EH (cell line): ENCODE data around the gene INTS11.

Experiments
- DNase-seq: peaks from one replicate; pipeline ENCODE4 v3.0.0-alpha.2; 2015; ENCODE audit warnings: low read depth

Gene INTS11

GRCh38 chr1:1312450-1313314, 11.8 kb downstream of the INTS11 start:
- DNase-seq: no peak

DNA sequence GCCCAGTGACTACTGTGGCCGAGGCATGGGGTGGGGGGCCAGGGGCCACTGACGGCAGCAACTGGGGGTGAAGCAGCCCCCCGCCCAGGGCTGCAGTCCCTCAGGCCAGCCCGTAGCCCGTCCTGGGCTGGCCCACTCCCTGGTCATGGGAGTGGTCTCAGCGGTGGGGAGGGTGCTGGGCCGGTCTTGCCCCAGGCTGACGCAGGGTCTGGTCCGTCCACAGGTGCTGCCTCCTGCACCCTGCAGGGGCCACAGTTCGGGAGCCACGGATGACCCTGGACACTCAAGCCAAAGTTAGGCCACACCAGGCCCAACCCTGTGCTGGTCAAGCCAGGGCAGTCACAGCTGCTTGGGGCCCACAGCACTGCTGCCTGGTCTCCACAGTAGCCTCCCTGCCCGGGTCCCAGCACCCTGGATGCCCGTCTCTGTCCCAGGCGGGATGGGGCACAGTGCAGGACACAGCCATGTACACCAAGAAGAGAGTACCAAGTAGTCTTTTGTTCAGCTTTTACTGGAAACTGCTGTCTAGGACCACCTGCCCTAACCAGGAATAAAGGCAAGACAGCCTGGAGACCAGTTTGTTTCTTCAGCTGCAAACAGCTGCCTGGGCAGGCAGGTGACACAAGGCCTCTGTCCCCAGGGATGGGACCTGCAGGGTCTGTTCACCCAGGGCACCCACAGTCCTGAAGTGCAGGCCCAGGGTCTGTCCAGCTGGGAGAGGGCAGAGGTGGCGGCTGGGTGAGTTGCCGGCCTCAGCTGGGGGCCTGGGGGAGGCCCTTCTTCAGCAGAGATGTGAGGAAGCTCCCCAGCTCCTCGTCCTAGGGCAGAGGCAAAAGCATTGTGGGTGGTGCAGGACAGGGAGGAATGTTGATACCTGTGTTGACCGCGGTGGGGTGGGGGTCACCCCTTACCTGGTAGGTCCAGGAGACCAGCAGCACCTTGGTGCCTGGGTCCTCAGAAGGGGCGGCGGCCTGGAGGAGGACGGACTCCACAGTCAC, 13.1 kb downstream of the INTS11 start:
- DNase-seq: no peak

GRCh38 chr1:1310476-1311053, 13.9 kb downstream of the INTS11 start:
- no peak for DNase-seq

DNA sequence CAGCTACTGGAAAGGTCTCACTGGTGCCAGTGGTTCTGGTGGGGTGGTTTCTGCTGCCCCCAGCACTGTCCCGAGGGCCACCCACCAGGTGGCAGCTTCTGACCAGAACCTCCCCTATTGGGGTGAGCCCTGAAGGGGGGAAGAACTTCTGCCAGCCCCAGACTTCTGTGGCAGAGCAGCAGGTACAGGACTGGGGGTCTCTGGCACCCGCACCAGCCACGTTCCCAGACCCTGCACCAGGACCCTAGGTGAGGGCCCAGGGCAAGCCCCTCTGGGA, 14.4 kb downstream of the INTS11 start:
- no peak for DNase-seq

GRCh38 chr1:1309251-1310108, 15.0 kb downstream of the INTS11 start:
- DNase-seq: peak; percentile 35

- no peak for DNase-seq
These were observed 15.7 kb downstream of the INTS11 start for GRCh38 chr1:1308756-1309250.

DNA sequence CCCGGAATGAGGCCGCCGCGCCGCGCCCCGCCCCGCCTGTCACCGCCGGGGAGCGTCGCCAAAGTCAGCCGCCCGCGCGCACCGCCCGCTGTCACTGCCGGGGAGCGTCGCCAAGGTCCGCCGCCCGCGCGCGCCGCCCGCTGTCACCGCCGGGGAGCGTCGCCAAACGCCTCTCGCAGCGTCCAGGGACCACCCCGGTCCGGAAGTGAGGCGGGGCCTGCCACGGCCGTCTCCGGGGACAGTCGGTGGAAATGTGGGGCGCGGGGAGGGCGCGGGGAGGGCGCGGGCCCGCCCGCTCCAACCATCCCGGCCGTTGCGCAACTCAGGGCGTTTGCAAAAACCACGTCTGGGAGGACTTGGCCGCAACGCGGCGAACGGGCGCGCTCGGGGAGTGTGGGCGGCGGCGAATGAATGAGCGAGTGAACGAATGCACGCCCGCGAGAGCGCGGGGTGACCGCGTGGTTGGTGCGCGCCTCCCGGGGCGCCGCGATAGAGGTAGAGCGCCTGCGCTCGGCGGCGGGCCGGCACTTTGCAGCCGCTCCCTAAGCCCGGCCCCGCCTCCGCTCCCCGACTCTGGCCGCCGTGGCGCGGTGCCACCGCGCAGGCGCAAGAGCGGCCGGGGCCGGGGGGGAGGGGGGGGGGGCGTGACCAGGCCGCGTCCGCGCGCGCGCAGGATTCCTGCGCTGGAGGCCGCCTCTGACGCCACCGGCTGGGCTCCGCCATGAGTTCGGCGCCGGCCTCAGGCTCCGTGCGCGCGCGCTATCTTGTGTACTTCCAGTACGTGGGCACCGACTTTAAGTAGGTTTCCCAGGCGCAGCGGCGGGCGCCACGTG, 16.3 kb downstream of the INTS11 start, which contains the start of the genes ACAP3 and PUSL1:
Gene ACAP3 (minus strand): TSS at position 8 of the 833 bp plus-strand sequence. CDS start 115 bp downstream, outside the sequence.
Gene PUSL1 (plus strand): TSS at position 675 of the 833 bp plus-strand sequence. CDS start 47 bp downstream, at position 722.
- DNase-seq: peak; percentile 91

DNA sequence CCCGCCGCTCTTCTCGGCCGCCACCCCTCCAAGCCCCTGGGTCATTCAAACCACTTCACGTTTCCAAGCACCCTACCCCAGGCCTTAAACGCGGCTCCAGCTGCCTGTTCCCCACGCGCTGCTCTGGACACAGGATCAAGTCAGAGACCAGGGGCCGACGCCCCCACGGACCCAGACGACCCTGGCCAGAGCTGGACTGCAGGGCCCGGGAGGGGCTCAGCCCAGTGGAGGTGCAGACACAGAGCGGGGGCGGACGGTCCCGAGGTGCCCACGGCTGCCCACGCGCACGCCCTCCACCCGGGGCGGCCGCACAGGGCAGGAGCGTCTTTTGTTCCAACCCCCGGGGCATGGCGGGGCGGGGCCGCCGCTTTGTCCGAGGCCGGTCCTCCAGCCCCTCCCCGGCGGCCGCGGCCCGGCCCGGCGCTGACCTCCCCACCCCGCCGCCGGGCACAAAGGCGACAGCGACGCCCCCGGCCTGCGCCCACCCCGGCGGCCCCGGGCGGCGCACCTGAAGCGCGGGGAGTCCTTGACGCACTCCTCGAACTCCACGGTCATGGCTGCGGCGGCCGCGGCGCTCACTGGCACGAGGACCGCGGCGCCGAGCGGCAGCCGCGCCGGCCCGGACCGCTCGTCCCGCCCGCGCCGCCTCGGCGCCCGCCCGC, 17.1 kb downstream of the INTS11 start:
- peak; percentile 46 for DNase-seq

DNA sequence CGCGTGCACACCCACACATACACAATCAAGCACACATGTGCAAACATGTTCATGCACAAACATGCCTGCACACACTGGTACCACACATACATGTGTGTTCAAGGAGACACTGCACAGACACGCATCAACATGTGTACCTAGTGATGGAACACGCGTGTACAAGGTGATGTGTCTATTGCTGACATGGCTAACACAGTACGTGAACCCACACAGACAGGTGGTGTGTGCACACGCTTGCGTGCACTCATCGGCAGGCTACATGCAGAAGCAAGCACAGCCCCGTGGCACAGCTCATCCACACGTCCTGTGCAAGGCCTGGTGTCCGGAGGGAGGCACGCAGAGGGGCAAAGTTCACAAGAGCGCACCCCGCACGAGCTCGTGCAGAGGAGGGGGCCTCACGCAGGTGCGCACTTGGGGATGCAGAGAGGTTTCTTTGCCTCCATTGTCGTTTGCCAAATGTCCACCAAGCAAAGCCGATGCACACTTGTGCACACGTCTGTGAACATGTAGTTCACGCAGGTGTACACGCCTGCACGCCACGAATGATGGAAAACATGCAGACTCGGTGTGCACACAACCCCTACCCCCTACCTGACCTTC, 17.7 kb downstream of the INTS11 start:
- DNase-seq: no peak

DNA sequence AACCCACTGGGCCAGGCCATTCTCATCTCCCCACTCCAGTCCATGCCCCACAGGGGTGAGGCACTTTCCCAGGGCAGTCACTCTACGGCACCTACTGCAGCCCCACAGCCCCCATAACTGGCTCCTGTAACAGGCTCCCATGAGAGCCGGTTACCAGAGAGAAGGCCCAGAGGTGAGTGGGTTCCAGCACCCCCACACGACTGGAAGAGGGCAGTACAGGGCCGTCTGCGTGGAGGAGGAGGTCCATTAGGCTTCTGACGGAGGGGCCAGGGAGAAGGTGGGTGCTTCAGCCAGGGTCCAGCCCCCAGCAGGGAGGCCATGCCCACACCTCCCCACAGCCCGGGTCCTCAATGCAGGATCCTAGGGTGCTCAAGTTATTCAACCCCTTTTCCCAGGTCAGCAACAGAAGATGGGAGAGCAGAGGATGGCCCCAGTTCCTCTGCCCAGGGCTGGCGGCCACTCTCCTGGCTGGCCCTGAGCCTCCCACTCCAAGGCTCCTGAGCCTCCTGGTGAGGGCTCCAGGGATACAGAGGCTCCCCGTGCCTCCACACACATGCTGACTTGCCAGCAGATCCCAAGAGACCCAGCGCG, 18.3 kb downstream of the INTS11 start:
- peak; percentile 52 for DNase-seq

GRCh38 chr1:1305300-1306069, 19.0 kb downstream of the INTS11 start:
- DNase-seq: peak; percentile 85

DNA sequence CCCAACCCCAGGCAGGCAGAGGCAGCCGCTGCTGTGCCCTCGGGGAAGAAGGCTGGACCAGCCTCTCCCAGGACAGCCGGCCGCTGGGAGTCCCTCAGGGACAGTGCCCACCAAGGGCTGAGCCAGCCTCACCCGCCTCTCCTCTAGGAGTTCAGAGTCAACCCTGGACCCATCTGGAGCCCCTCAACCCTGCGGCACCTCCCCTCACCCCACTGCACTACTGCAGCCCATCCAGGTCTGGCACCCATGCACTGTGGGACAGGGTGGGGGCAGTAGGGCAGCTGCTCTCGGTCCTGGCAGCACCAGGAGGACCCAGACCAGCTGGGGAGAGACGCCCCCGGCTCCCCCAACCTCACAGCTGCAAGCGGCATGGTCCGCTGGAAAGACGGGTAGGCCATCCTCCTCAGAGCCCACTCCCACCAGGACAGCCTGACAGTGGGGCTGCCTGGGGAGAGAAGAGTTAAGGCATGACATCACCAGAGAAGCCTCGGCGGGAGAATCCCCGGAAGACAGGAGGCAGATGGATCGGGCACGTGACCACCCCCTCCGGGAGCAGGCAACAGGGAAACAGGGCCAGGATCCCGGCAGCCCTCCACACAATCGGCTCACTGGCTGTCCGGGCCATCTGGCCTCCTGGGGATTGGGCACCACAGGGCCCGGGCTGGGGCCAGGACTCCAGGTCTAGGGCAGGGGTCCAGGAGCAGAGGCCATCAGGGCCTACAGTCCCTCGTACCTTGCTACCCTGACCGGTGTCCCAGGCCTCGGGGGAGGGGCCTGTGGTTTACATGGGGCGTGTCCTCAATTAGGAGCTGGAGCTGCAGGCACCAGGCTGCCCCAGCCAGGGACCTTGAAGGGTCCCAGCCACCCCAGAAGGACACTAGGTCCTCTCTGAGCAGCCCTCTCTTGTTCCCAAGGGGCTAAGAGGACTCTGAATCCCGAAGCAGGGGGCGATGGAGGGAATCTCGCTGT, 19.8 kb downstream of the INTS11 start:
- peak; percentile 90 for DNase-seq

- no peak for DNase-seq
These were observed 20.7 kb downstream of the INTS11 start for GRCh38 chr1:1303736-1304135.

DNA sequence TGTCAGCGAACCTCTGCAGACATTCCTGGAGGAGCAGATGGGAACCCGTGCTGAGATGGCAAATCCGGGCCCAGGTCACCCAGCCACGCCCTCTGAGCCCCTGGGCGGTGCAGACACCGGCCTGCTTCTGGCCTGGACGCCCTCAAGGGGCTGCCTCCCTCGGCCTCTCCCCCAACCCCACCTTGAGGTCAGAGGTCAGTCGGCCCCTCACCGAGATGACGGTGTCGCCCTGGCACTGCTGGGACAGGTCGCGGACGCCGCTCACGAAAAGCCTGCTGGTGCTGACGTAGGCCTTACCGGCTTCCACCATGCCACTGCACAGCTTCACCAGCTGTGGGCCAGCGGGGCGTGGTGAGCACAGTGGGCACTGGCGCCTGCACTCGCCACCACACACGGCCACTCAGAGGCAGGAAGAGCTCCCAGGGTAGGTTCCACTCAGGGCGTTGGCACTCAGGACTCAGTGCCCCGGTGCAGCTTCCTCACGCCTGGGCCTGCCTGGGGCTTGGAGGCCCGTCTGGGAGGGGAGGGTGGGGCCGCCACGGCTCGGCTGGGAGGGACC, 21.4 kb downstream of the INTS11 start:
- no peak for DNase-seq

DNA sequence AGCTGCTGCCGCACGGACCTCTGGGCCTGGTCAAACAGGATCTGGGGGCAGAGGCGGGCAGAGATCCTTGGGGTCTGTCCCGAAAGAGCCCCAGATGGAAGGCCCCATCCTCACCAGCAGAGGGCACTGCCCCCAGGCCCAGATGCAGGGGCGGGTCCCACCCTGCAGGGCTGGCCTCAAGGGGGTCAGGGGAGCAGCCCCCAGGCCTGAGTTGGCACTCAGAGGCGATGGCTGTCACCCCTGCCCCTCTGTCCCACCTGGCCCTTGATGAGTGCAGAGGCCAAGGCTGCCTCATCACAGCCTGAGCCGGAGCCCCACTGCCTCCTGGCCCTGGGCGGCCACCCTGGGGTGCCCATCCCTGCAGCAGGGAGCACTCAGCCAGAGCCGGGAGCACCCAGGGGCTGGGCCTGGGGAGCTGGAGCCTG, 22.4 kb downstream of the INTS11 start:
- no peak for DNase-seq

- no peak for DNase-seq
These were observed 24.1 kb downstream of the INTS11 start for GRCh38 chr1:1300352-1300739.
